HG02852 (cell line): ENCODE measurements around the gene TIRAP.
"Not testable (repeated sequence)": the region's sequence is repeated elsewhere in the genome, so short reads cannot be mapped to it uniquely, and the experiment has no call there.

Experiments
- ATAC-seq: cut with Tn5 transposase; IDR thresholded peaks from one replicate; pipeline ENCODE4 v1.9.1; 2021; ENCODE audit warnings: mild to moderate bottlenecking, moderate library complexity; ENCODE audit not compliant: unreplicated experiment

Gene TIRAP

GRCh38 chr11:126284829-126285228, 1.9 kb downstream of the TIRAP start:
- peak; percentile 40 for ATAC-seq

GRCh38 chr11:126288237-126288636, 5.3 kb downstream of the TIRAP start:
- ATAC-seq = no peak

GRCh38 chr11:126290887-126291286, 8.0 kb downstream of the TIRAP start:
- ATAC-seq = no peak

GRCh38 chr11:126293726-126294125, 10.8 kb downstream of the TIRAP start:
- peak; percentile 45 for ATAC-seq

- ATAC-seq = no peak
Observed at GRCh38 chr11:126297004-126297403, 14.1 kb downstream of the TIRAP start.

- peak; percentile 85 for ATAC-seq
Observed at GRCh38 chr11:126303623-126304456, 20.9 kb downstream of the TIRAP start, which contains the start of gene DCPS. DCPS (plus strand) TSS chr11:126304060; CDS start chr11:126304081, 21 bp downstream.

GRCh38 chr11:126304457-126305075, 21.7 kb downstream of the TIRAP start:
- no peak for ATAC-seq

GRCh38 chr11:126305699-126306098, 22.8 kb downstream of the TIRAP start:
- peak; percentile 49 for ATAC-seq

- no peak for ATAC-seq
Observed at GRCh38 chr11:126307706-126308105, 24.8 kb downstream of the TIRAP start.

- no peak for ATAC-seq
Observed at GRCh38 chr11:126308271-126308671, 25.4 kb downstream of the TIRAP start.

GRCh38 chr11:126308771-126309170, 25.9 kb downstream of the TIRAP start:
- ATAC-seq = not testable (repeated sequence)

- no peak for ATAC-seq
Observed at GRCh38 chr11:126310200-126310991, 27.5 kb downstream of the TIRAP start.

GRCh38 chr11:126310992-126311310, 28.1 kb downstream of the TIRAP start:
- no peak for ATAC-seq

GRCh38 chr11:126311401-126312291, 28.8 kb downstream of the TIRAP start:
- ATAC-seq = peak; percentile 77

- no peak for ATAC-seq
Observed at GRCh38 chr11:126312961-126313360, 30.1 kb downstream of the TIRAP start.

GRCh38 chr11:126313826-126314225, 30.9 kb downstream of the TIRAP start:
- no peak for ATAC-seq

GRCh38 chr11:126317432-126317755, 34.5 kb downstream of the TIRAP start:
- ATAC-seq = no peak

GRCh38 chr11:126317756-126318573, 35.1 kb downstream of the TIRAP start:
- ATAC-seq = peak; percentile 19

- ATAC-seq = peak; percentile 89
Observed at GRCh38 chr11:126318574-126319373, 35.9 kb downstream of the TIRAP start.
